Skeletal muscle satellite cell (primary cell): ENCODE results near the gene SELPLG.

Experiments
- H3K27me3 ChIP-seq: 2 replicates; pipeline ENCODE4 v1.7.0; 2013; ENCODE audit warnings: low read length; ENCODE audit not compliant: control insufficient read depth, insufficient read depth
- H3K36me3 ChIP-seq: 2 replicates; pipeline ENCODE4 v1.7.0; 2013; ENCODE audit warnings: mild to moderate bottlenecking, control low read depth, low read length; ENCODE audit not compliant: insufficient read depth
- H3K4me1 ChIP-seq: 2 replicates; pipeline ENCODE4 v1.7.0; 2013; ENCODE audit warnings: low read length; ENCODE audit not compliant: control insufficient read depth, insufficient read depth
- H3K4me2 ChIP-seq: 2 replicates; pipeline ENCODE4 v1.7.0; 2013; ENCODE audit warnings: mild to moderate bottlenecking, low read length
- H3K4me3 ChIP-seq: 2 replicates; pipeline ENCODE4 v1.7.0; 2013; ENCODE audit warnings: low read length
- H3K9ac ChIP-seq: 2 replicates; pipeline ENCODE4 v1.7.0; 2013; ENCODE audit warnings: mild to moderate bottlenecking, low read depth, low read length, moderate library complexity
- H3K9me3 ChIP-seq: replicated peaks from 2 replicates; pipeline ENCODE4 v1.7.0; 2013; ENCODE audit warnings: mild to moderate bottlenecking, control low read depth, low read length

SELPLG gene

GRCh38 chr12:108605690-108606406 is 27.8 kb downstream of the SELPLG start:
- H3K9me3 ChIP-seq: no peaks in the 10 kb centered on the region
- H3K9ac ChIP-seq: no peak overlapping the region
- H3K4me1 ChIP-seq: peaks cover 20% of the 10 kb centered on the region

GRCh38 chr12:108605000-108605689 is 28.5 kb downstream of the SELPLG start:
- Histone ChIP-seq H3K4me3 (no peak overlapping the region), H3K9ac (no peak overlapping the region), H3K27me3 (no peaks in the 10 kb centered on the region), H3K4me1 (peaks cover 13% of the 10 kb centered on the region), H3K9me3 (no peaks in the 10 kb centered on the region), H3K36me3 (no peaks in the 10 kb centered on the region), H3K4me2 (no peak overlapping the region)

More at GRCh38 chr12:108605690-108606406, 27.8 kb downstream of the SELPLG start:
- no peak overlapping the region for H3K4me3 ChIP-seq
- no peak overlapping the region for H3K4me2 ChIP-seq
- no peaks in the 10 kb centered on the region for H3K27me3 ChIP-seq
- no peaks in the 10 kb centered on the region for H3K36me3 ChIP-seq

- H3K9ac ChIP-seq: no peak overlapping the region
These were observed 29.3 kb downstream of the SELPLG start for GRCh38 chr12:108604208-108604941.

GRCh38 chr12:108603743-108604142 is 30.0 kb downstream of the SELPLG start:
- peaks cover 3% of the 10 kb centered on the region for H3K4me1 ChIP-seq
- H3K4me2 ChIP-seq: no peak overlapping the region

More at GRCh38 chr12:108604208-108604941, 29.3 kb downstream of the SELPLG start:
- peaks cover 5% of the 10 kb centered on the region for H3K27me3 ChIP-seq
- no peaks in the 10 kb centered on the region for H3K9me3 ChIP-seq
- no peaks in the 10 kb centered on the region for H3K36me3 ChIP-seq
- no peak overlapping the region for H3K4me3 ChIP-seq
- peaks cover 5% of the 10 kb centered on the region for H3K4me1 ChIP-seq
- H3K4me2 ChIP-seq: no peak overlapping the region

GRCh38 chr12:108602976-108603704 is 30.6 kb downstream of the SELPLG start:
- no peaks in the 10 kb centered on the region for H3K9me3 ChIP-seq
- H3K4me3 ChIP-seq: no peak overlapping the region
- peaks cover 12% of the 10 kb centered on the region for H3K27me3 ChIP-seq
- peaks cover 3% of the 10 kb centered on the region for H3K4me1 ChIP-seq
- H3K9ac ChIP-seq: no peak overlapping the region
- H3K4me2 ChIP-seq: no peak overlapping the region
- H3K36me3 ChIP-seq: no peaks in the 10 kb centered on the region

More at GRCh38 chr12:108603743-108604142, 30.0 kb downstream of the SELPLG start:
- Histone ChIP-seq H3K36me3 (no peaks in the 10 kb centered on the region), H3K4me3 (no peak overlapping the region), H3K9me3 (no peaks in the 10 kb centered on the region), H3K27me3 (peaks cover 11% of the 10 kb centered on the region), H3K9ac (no peak overlapping the region)

- Histone ChIP-seq H3K27me3 (peaks cover 12% of the 10 kb centered on the region), H3K36me3 (no peaks in the 10 kb centered on the region), H3K4me2 (no peak overlapping the region), H3K4me3 (no peak overlapping the region), H3K9me3 (no peaks in the 10 kb centered on the region), H3K4me1 (peaks cover 3% of the 10 kb centered on the region), H3K9ac (no peak overlapping the region)
These were observed 31.4 kb downstream of the SELPLG start for GRCh38 chr12:108602209-108602705.

- Histone ChIP-seq H3K9ac (no peak overlapping the region), H3K36me3 (no peaks in the 10 kb centered on the region), H3K4me3 (no peak overlapping the region), H3K27me3 (peaks cover 12% of the 10 kb centered on the region), H3K4me2 (no peak overlapping the region), H3K9me3 (no peaks in the 10 kb centered on the region), H3K4me1 (peaks cover 3% of the 10 kb centered on the region)
These were observed 33.0 kb downstream of the SELPLG start for GRCh38 chr12:108600702-108601007.

- Histone ChIP-seq H3K4me2 (no peak overlapping the region), H3K27me3 (peaks cover 12% of the 10 kb centered on the region), H3K9me3 (no peaks in the 10 kb centered on the region), H3K36me3 (no peaks in the 10 kb centered on the region), H3K4me1 (no peaks in the 10 kb centered on the region), H3K4me3 (no peak overlapping the region), H3K9ac (no peak overlapping the region)
These were observed 33.6 kb downstream of the SELPLG start for GRCh38 chr12:108599948-108600701.

GRCh38 chr12:108599541-108599940 is 34.2 kb downstream of the SELPLG start:
- Histone ChIP-seq H3K36me3 (no peaks in the 10 kb centered on the region), H3K27me3 (peaks cover 12% of the 10 kb centered on the region), H3K4me1 (no peaks in the 10 kb centered on the region), H3K4me3 (no peak overlapping the region), H3K4me2 (no peak overlapping the region), H3K9me3 (no peaks in the 10 kb centered on the region), H3K9ac (no peak overlapping the region)

GRCh38 chr12:108598553-108599250 is 35.0 kb downstream of the SELPLG start:
- no peaks in the 10 kb centered on the region for H3K36me3 ChIP-seq
- peaks cover 12% of the 10 kb centered on the region for H3K27me3 ChIP-seq
- no peaks in the 10 kb centered on the region for H3K4me1 ChIP-seq
- no peaks in the 10 kb centered on the region for H3K9me3 ChIP-seq
- H3K9ac ChIP-seq: no peak overlapping the region
- H3K4me3 ChIP-seq: no peak overlapping the region
- H3K4me2 ChIP-seq: no peak overlapping the region
